Measurements from ENCODE around the gene NRCAM. TPM values are rescaled to one million over a fixed set of nuclear protein-coding genes. Genes with fewer than 3 reads are reported as not detected.

Gene NRCAM
- total and polyA plus RNA-seq, 2 of the 13 experiments (the other 11 are each of a cell fraction or from before 2014, with no cell fraction given) = 0.31 to 0.33 TPM

GRCh38 chr7:108202743-108203142 lies 253.5 kb downstream of the NRCAM start:
- CTCF ChIA-PET (ENCODE audit: low intra/inter-chr PET ratio, low total read pairs) = no interaction called here
- no TSS peak for BruUV-seq (replicated peaks)
- Histone ChIP-seq H3K4me3 (replicated peaks in 1 of 3; ENCODE audit: insufficient read depth in 1 of 3, low read depth in 2 of 3, low read length in 3 of 3) (no peak overlapping the region), H3K4me1 (ENCODE audit: insufficient read depth, low read length) (no peaks in the 10 kb centered on the region), H3K79me2 (ENCODE audit: insufficient read depth, low read length) (no peaks in the 10 kb centered on the region), H3K9ac (ENCODE audit: insufficient read depth, low read depth, low read length) (no peak overlapping the region), H4K20me1 (ENCODE audit: insufficient read depth, low read length) (no peaks in the 10 kb centered on the region), H3K36me3 (replicated peaks in 1 of 2; ENCODE audit: control insufficient read depth in 1 of 2, insufficient read depth in 2 of 2, low read length in 2 of 2) (no peaks in the 10 kb centered on the region), H3K27me3 (ENCODE audit: control insufficient read depth in 1 of 2, insufficient read depth in 2 of 2, low read length in 2 of 2) (no peaks in the 10 kb centered on the region), H2AFZ (ENCODE audit: low read length) (no peak overlapping the region), H3K9me3 (ENCODE audit: low read length) (no peaks in the 10 kb centered on the region), H3K4me2 (ENCODE audit: low read depth, low read length) (no peak overlapping the region), H3K27ac (ENCODE audit: extremely low read length, insufficient read depth, low read length) (no peak overlapping the region)
- TF ChIP-seq SUZ12 (IDR thresholded peaks at IDR 0.05; ENCODE audit: low read depth, low read length) (no peak), POLR2AphosphoS2 (IDR thresholded peaks at IDR 0.05; ENCODE audit: low read depth, low read length) (no peak), IRF9 (CRISPR knock-in tag; IDR thresholded peaks at IDR 0.05; ENCODE audit: borderline replicate concordance) (no peak), FOXK1 (CRISPR knock-in tag; IDR thresholded peaks at IDR 0.05; ENCODE audit: borderline replicate concordance, low read depth) (no peak), ZNF713 (CRISPR knock-in tag; IDR thresholded peaks at IDR 0.05) (no peak), CENPX (CRISPR knock-in tag; IDR thresholded peaks at IDR 0.05) (no peak), ZNF704 (CRISPR knock-in tag; IDR thresholded peaks at IDR 0.05; ENCODE audit: borderline replicate concordance) (no peak), ZSCAN29 (CRISPR knock-in tag; conservative IDR thresholded peaks at IDR 0.05) (no peak), PHF20 (CRISPR knock-in tag; IDR thresholded peaks at IDR 0.05) (no peak), NFE2L1 (CRISPR knock-in tag; IDR thresholded peaks at IDR 0.05; ENCODE audit: borderline replicate concordance) (no peak), SRSF4 (IDR thresholded peaks at IDR 0.05; ENCODE audit: low read depth, low read length, poor library complexity, severe bottlenecking) (no peak), SNRNP70 (IDR thresholded peaks at IDR 0.05; ENCODE audit: low read depth, low read length) (no peak), SALL2 (CRISPR knock-in tag; IDR thresholded peaks at IDR 0.05) (no peak), RFX5 (IDR thresholded peaks at IDR 0.05; ENCODE audit: low read depth, low read length) (no peak), MTERF4 (CRISPR knock-in tag; IDR thresholded peaks at IDR 0.05) (no peak), NPAS2 (CRISPR knock-in tag; IDR thresholded peaks at IDR 0.05; ENCODE audit: borderline replicate concordance) (no peak), ZNF512 (CRISPR knock-in tag; IDR thresholded peaks at IDR 0.05) (no peak), THYN1 (CRISPR knock-in tag; IDR thresholded peaks at IDR 0.05; ENCODE audit: borderline replicate concordance, low read depth) (no peak)
- WGBS (ENCODE audit: low lambda C conversion rate) = 38% methylated on average over 4 of the region's 4 CpGs
- intact Hi-C loops (cut with micrococcal nuclease; ENCODE audit: unreplicated experiment) = no loop called here
- no peak for FAIRE-seq
- POLR2A ChIA-PET = no interaction called here
- ATAC-seq = no peak
- in situ Hi-C loops (cut with HindIII; ENCODE audit: extremely low pct_ligation_motif_present, low pct_unique_long_range_greater_than_20kb) = no loop called here
- DNase-seq (ENCODE audit: low spot score) = no peak

All from HepG2 (cell line).